D721Med (cell line): ENCODE data around the gene ATP5F1B.

Experiments
- DNase-seq: peaks from one replicate; pipeline ENCODE4 v3.0.0; 2011; ENCODE audit warnings: low spot score; ENCODE audit not compliant: insufficient read length
- FAIRE-seq: peaks from 2 replicates; lab custom pipeline; 2011; peaks lifted over from hg19 to GRCh38; lab: Jason Lieb, UNC
- CTCF ChIP-seq: IDR thresholded peaks from 2 replicates; pipeline ENCODE4 v1.5.1; 2012; ENCODE audit warnings: mild to moderate bottlenecking, control low read depth; ENCODE audit not compliant: insufficient read depth; ENCODE audit errors: missing control alignments

ATP5F1B gene

DNA sequence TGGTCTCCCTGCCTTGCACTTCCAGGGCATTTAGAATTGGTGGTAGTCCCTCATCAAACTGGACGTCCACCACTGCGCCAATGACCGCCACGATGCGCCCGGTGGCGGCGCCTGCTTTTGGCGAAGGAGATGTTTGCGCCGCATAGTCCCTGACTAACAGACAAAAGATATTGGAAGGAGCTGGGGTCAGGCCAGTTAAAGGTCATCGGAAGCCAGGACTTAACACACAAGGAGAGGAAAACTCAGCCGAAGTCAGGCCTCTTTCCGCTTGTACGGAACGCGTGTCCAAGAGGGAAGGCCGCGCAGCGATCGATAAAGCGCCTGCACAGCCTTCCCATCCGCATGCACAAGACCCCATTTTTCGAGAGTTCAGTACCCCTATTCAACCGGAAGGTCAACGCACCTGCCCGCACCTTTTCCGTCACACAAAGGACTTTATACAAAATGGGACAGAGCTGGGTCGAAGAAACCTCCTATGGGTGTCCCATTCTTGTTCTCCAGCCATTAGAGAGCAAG is 525 bp downstream of the ATP5F1B start:
- FAIRE-seq (no peak), DNase-seq (no peak)
- no peak for TF ChIP-seq CTCF

DNA sequence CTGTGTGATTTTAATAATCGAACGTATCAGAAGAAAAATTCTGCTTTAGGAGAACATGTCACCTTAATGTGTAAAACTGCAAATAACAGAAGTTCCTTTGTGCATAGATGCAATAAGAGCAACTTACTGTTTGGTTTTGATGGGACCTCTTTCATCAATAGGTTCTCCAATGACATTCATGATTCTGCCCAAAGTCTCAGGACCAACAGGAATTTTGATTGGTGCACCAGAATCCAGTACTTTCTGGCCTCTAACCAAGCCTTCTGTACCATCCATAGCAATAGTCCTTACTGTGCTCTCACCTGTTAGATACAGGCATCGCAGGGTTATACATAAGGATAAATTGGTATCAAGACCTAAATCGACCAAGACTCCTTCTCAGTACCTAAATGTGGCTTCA is 1.1 kb downstream of the ATP5F1B start:
- FAIRE-seq (no peak), DNase-seq (no peak)
- TF ChIP-seq CTCF, result no peak

DNA sequence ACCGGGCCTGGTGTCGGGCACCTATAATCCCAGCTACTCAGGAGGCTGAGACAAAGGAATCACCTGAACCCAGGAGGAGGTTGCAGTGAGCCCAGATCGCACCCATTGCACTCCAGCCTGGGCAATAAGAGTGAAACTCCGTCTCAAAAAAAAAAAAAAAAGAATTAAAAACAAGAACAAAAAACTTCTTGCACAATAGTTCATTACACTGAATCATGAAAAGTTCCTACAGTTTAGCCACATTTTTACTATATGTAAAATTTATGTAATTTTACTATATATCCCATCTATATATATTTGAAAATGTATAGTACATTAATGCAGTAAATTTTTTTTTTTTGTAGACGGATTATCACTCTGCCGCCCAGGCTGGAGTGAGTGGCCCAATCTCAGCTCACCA is 4.6 kb downstream of the ATP5F1B start:
- FAIRE-seq (no peak), DNase-seq (no peak)
- TF ChIP-seq CTCF, result no peak

GRCh38 chr12:56637621-56638020 is 8.2 kb downstream of the ATP5F1B start:
- DNase-seq (no peak), FAIRE-seq (no peak)
- no peak for TF ChIP-seq CTCF

GRCh38 chr12:56636675-56637540 is 8.9 kb downstream of the ATP5F1B start:
- FAIRE-seq, result no peak
- TF ChIP-seq CTCF, result peak; percentile 81
- DNase-seq, result peak; percentile 76

DNA sequence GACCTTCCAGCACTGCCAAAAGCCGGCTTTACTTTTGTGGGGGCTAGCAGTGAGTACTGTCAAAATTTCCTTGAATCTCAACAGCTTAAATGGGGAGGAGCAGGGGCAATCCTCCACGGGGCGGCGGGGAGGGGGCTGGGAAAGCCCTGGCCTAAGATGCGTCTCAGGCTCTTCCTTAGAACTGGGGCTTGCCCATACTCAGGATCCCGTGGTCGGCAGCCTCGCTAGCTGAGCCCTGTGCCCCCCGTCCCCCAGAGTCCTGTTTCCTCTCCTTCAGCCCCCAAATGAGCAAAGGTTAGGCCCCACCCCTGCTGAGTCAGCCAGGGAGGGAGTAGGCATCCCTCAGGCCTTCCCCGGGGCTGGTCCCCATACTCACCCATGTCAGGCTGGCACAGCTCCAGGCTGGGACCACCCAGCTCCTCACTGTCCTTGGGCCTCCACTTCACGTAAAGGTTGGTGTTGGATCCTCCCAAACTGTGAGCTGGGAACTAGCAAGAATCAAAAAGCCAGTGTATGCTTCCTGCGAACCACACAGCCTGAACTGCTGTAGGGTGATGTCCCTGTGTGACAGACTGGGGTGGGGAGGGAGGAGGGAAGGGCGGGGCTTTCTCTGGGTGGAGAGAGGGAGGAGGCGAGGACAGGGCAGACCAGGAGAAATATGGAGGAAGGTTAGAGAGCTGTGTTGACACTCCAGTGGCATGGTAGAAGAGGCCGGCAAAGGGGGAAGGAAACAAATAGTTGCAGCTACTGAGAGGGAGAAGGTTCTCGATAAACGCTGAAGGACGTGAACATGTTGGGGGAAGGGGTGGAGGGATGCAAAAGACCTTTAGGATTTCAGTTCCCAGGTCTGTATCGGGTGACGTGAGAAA is 9.7 kb downstream of the ATP5F1B start:
- no peak for DNase-seq
- TF ChIP-seq CTCF, result no peak
- no peak for FAIRE-seq
